ENCODE data around the gene CD300LB.

CD300LB gene

DNA sequence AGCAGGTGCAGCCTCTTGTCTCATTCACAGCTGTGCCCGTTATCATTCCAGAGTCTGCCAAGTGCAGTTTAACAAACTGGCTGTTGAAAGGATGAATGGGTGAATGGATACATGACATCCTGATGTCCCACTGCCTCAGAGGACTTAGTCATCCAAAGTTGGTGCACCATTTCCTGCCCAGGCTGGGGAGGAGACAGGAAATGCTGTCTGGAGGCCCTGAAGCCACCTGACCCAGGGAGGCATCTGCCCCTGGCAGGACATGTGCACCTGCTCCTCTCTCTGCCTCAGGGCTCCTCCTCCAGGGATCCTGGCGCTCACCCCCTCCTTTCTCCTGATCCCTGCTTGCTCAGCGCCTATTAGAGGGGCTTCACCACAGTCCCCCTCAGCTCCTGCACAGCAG, 16.5 kb upstream of the CD300LB start:
- no peak for DNase-seq

DNA sequence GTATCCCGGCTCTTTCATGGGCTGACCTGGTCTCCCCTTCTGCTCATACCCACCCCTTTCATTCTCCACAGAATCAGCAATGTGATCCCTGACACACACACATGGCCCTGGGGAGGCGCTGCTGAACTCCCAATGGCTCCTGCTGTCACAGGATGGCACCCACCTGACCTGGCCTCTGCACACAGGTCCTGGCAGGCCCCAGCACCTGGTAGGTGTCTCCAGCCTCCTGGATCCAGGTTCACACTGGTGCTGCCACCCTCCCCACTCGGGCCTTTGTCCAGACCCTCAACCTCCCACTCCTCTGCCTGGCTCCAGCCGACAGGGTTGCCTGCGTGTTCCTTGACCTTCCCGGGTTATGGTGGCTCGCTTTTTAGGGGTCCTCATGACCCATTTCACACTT, 16.0 kb upstream of the CD300LB start:
- no peak for DNase-seq

DNA sequence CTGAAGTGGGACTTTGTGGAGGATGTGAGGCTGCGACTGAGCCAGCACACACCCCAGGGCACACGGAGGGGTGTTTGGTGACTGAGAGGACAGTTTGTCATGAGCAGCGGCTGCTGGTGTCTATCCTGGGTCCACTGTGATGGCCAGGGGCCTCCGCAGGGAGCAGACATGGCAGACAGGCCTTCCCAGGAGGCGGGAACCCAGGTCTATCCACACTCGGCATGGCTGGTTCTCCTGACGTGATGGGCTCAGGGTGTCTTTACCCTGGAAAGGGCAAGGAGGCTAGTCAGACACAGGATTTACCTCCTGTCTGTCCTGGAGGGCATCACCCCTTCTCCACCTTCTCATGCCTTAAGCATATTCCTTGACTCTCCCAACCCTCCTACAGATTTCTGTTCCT, 15.3 kb upstream of the CD300LB start:
- DNase-seq = no peak

DNA sequence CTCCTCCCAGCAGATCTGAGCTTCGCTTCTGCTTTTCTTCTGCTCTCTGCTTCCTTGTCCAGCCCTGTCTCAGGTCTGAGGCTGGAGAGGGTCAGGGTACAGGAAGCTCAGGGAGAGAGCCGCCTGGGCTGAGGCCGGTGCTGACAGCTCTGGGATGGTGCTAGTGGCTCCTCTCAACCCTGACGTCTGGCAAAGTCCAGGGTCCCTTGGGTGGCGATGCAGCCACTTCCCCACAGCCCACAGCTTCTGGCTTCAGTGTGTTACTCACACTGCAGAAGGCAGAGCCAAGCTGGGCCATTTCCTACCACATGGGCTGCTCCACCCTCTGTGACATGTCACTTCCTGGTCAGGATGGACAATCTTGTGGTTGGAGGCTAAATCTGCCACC, 14.6 kb upstream of the CD300LB start, which contains the start of gene CD300C:
TSS of gene CD300C (minus strand) at position 273 of the 388 bp plus-strand sequence. CDS start 333 bp downstream, outside the sequence.
- no peak for DNase-seq

DNA sequence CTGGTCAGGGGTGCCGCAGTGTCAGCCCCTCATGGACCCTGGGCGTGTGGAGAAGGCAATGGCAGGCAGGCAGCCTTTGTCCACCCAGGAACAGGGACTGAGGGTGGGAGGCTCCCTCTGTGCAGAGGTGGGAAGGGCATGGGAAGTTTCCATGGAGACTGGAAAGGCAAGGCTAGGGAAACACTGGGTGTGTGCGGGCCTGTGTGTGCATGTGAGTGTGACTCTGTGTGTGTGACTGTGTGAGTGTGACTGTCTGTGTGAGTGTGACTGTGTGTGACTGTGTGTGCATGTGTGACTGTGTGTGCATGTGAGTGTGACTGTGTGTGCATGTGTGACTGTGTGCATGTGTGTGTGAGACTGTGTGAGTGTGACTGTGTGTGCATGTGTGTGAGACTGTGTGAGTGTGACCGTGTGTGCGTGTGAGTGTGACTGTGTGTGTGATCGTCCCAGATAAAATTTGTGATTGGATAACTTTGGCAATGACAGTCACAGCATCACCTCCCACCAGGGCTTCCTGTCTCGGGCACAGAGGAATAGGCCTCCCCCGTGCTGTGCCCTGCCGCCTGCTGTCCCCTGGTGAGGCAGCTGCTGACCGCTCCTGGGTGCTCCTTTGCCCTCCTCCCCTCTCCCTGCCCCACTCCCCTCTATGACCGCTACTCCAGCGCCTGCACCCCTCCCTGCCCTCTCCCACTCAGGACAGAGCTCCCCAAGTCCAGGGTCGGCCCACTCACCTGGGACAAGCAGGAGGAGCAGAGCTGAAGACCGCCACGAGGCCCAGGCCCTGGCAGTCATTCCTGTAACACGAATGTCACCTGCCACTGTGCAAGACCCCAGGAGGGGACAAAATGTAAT, 13.9 kb upstream of the CD300LB start:
- DNase-seq = no peak

DNA sequence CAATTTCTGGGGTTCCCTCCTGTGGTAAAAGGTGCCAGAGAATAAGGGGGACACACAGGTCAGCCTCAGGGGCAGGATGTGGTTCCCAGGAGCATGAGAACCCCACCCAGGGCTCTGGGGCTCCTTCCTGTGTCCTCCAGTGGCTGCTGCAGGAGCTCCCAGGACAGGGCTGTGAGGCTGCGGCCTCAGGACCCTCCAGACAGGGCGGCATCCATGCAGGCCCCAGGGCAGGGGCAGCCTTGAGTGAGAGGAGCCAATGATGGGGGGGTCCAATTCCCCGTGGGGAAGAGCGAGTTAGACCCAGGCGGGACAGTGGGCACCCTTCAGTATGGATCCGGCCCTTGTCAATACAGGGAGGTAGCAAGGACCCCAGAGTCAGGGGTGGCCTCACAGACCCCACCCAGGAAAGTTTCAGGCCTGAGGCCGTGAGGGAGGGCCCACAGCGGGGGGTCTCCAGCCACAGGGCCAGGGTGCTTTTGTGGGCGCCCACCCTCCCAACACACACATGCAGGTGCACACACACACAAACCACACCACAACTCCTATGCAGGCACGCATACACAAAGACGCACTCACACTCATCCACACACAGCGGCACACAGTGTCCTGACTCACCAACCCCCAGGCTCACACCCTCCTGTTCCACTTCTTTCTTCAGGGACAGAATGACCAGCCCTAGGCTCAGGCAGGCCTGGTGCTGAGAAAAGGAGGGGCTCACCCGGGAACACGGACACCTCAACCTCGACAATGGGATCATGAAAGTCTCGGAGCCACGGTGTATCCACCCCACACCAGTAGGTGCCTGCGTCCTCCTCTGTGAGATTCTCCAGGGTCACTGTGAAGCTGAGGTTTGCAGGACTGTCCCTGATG, 12.9 kb upstream of the CD300LB start:
- no peak for DNase-seq

DNA sequence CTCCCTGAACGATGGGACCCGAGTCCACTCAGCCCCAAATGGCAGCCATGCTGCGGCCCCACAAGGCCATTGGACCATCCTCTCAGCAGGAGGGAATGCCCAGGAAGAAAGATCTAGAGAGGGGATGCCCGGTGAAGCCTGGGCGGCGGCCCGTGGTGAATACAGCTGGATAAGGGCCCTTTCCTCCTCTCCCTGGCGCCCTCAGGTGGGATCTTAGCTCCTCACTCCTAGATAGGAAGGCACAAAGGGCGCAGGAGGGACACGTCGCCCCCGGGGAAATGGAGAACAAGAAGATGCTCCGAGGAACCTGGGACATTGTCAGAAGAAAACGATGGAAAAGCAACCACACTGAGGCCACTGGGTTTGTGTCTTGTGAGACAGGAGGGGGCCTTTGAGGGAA, 12.1 kb upstream of the CD300LB start:
- DNase-seq = no peak

DNA sequence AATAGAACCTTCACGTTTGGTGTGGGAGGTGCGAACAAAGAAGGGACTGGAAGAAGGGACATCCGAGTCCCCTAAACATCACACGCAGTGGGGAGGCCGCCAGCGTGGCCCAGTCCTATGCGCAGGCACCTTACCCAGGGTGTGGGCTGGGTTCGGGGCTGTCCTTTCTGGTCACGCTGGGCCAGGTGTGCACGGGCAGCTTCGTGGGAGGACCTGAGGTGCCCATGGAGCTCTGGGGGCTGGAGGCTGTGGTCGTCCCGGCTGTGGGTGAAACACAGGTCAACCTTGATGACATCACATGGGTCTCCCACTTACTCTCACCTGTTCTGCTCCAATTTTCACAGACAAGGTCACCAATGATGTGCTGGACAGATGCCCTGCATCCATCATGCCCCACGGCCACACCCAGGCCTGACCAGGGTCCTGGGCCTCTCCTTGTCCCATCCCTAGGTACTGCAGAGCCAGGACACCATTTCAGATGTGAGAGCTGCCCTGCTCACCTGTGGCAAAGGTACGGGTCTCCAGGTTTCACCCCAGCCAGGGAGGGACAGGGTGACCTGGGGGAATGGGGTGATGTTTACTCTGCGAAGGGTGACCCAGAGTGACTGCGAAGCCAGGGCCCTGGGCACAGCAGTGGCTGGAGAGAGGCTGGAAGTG, 11.6 kb upstream of the CD300LB start:
- DNase-seq = no peak

DNA sequence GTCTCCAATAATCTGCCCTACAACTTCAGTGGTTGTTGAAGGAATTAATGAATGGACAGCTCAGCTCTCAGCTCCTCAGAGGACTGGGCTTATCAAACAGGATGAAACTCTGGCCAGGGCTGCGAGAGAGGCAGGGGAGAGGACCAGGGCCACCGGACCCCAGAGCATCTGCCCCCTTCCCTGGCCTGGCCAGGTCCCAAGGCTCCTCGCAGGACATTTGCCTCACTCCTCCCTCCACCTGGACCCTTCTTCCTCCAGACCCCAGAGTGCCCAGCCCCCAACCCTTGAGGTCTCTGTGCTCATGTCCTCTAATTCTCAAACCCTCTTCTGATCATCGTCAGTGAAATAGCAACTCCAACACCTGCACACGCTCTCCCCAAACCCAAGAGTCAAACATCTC, 10.9 kb upstream of the CD300LB start:
- DNase-seq = no peak

DNA sequence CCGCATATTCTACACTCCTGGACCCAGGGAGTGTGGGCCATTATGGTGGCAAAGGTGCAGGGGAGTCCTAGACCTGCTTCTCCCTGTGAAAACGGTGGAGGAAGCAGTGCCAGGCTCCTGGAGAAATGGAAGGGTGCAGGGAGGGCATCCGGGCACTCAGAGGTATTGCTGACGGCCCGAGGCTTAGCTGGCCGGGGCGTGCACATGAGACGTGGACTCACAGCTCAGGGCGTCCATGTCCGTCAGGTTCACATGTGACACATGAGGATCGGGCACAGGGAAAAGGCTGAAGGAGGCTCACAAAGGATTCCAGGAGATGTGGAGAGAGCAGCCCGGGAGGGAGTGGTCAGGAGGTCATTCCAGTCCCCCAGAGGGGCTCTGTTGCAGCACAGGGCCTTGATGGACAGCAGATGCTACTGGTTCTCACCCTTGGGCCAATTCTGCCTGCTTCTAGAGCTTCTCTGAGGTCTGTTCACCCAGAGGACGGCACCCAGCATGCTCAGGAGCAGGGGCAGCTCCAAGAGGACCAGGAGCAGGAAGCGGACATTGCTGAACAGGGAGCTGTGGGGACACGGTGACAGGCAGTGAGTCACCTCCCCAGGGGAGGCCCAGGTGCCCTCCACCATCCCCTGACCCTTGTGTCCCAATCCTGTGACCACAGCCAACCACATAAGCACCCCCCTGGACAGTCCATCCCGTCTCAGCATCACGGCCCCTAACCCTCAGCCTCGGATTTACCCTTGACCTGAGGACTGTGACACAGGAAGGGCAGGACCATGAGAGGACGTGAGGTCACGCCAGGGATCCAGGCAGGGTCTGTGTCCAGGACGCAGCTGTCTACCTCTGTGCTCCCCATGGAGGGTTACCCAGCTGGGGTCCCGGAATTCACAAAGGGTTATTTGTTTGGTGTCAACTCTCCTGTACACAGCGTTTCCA, 10.2 kb upstream of the CD300LB start:
- DNase-seq = no peak

DNA sequence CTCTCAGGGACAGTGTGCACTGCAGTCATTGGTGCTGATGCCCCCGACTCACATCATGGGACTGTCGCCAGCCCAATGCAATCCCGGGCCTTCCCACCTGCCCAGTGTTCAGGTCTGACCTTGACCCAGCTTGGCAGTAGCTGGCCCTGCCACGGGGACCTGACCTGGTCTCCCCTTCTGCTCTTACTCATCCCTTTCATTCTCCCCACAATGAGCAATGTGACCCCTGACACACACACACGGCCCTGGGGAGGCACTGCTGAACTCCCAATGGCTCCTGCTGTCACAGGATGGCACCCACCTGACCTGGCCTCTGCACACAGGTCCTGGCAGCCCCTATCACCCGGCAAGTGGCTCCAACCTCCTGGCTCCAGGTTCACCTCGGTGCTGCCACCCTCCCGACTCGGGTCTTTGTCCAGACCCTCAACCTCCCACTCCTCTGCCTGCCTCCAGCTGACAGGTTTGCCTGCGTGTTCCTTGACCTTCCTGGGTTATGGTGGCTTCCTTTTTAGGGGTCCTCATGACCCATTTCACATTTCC, 8.1 kb upstream of the CD300LB start:
- no peak for DNase-seq

DNA sequence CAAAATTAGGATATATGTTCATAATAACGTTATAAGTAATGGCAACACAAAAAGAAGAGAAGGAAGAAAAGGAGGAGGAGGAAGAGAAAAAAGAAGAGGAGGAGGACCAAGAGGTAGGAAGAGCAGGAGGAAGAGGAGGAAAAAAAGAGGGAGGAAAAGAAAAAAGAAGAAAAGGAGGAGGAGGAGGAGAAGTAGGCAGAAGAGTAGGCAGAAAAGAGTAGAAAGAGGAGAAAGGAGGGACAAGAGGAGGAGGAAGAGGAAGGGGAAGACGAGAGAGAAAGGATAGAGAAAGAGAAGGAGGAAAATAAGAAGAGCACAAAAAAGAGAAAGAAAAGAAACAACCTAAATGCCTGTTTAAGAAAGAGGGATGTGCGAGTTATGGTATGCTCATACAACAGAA, 5.6 kb upstream of the CD300LB start:
- DNase-seq = no peak

DNA sequence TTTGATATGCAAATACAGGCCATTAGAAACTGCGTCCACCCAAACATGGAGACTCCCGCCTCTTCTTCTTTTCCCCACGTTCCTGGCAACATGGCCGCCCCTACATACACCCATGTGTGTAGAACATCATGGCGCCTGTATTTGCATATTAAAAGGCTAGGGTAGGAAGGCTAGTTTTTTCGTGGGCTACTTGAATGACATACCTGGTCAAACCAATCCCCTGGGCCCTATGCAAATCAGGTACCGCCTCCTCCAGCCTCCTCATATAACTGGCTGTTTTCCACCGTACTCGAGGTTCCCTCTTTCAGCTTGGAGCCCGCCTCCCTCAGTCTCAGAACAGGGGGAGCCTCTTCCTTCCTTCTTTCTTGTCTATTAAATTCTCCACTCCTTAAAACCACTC, 840 bp upstream of the CD300LB start:
- no peak for DNase-seq

DNA sequence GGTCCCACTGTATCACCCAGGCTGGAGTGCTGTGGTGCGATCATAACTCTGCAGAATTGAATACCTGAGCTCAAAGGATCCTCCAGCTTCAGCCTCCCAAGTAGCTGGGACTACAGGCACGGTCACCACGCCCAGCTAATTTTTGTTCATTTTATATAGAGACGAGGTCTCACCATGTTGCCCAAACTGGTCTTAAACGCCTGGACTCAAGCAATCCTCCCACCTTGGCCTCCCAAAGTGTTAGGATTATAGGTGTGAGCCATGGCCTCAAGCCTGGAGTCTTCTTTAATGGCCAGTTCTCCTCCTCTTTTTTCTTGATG, 484 bp downstream of the CD300LB start:
- DNase-seq = no peak

DNA sequence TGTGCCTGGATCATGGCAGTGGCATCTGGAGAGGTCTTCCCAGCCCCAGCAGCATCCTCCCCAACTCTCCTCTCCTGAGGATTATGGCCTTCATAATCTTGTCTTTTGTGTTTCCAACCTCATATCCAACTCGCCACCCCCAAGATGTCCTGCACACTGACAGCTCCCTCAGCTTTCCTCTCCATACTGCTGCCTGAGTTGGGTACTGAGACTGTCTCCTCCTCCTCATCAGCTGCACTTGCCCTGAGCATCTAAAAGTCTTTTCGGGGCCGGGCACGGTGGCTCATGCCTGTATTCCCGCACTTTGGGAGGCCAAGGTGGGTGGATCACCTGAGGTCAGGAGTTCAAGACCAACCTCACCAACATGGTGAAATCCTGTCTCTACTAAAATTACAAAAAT, 2.0 kb downstream of the CD300LB start:
- DNase-seq = no peak

DNA sequence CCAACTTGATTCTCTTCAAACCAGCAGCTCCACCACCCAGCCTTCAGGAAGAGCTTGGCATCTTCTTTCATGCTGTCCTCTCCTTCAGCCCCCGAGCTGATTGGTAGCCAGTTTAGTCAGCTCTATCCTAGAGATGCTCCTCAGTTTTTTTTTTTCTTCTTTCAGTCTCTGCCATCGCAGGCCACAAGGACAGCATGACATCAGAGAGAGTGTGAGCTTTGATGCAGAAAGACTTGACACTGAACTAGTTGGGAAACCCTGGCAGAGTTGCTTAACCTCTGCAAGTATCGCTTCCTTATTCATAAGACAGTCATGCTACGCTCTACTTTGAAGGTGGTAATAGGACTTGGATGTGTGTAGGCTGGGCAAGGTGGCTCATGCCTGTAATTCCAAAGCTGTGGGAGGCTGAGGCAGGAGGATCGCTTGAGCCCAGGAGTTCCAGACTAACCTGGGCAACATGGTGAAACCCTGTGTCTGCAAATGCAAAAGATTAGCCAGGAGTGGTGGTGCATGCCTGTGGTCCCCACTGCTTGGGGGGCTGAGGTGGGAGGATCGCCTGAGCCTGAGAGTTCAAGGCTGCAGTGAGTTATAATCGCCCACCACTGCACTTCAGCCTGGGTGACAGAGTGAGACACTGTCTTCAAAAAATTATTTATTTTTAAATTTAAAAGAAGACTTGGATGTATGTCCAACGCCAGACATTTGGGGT, 2.6 kb downstream of the CD300LB start:
- DNase-seq = no peak

DNA sequence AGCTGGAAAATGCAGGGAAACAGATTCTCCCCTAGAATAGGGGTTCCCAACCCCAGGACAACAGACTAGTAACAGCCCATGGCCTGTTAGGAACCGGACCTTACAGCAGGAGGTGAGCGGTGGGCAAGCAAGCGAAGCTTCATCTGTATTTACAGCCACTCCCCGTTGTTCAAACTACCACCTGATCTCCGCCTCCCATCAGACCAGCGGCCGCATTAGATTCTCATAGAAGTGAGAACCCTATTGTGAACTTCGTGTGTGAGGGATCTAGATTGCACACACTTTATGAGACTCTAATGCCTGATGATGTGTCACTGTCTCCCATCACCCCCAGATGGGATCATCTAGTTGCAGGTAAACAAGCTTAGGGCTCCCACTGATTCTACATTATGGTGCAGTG, 3.5 kb downstream of the CD300LB start:
- DNase-seq = no peak

DNA sequence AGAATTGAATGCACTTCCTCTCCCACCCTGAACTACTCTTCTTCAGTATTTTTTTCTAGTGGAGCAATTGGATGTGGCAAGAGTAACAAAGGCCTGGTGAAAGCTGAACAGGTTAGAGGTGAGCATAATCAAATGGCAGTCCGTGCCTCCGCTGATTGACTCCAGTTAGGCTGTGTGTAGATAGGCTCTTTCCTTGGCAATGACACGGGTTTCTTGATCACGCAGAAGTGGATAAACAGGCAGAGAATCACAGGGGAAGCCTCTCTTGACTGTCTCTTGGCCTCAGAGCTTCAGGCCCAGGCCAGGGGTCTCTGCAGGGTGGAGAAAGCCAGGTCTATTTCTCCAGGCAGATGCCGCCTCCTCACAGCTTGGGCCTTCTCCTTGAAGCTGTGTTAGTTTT, 4.2 kb downstream of the CD300LB start:
- no peak for DNase-seq

DNA sequence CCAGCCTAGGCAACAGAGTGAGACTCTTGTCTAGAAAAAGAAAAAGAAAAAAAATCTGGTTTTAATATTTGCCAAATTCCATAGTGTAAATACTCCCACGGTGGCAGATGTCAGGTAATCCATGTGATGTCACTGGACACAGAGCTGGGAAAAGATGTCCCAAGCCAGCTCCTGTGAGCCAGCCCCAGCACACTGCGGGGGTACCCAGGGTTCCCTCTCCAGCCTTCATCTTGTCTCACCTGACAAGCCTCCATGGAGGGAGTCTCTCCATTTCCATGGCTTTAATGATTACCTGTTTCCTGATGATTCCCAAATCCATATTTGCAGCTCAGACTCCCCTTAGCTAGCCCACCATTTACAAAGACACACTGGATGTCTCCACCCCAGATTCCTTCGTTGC, 4.6 kb downstream of the CD300LB start:
- no peak for DNase-seq

DNA sequence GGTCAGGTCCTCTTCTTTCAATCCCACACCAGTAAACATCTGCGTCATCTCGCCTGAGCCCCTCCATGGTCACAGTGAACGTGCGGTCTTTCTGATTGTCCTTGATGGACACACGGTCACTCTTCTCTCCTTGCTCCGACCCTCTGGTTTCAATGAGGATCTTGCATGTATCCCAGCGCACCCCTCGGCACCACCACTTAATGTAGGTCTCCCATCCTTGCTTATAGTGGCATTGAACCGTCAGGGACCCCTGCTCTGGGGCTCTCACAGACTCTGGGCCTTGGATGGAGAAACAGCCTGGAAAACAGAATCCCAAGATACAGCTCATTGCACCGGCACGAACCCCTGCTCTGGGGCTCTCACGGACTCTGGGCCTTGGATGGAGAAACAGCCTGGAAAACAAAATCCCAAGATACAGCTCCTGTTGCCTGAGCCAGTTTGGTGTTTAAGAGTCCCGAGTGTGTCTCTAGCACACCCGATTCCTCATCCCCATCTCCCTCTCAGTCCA, 5.4 kb downstream of the CD300LB start:
- no peak for DNase-seq

DNA sequence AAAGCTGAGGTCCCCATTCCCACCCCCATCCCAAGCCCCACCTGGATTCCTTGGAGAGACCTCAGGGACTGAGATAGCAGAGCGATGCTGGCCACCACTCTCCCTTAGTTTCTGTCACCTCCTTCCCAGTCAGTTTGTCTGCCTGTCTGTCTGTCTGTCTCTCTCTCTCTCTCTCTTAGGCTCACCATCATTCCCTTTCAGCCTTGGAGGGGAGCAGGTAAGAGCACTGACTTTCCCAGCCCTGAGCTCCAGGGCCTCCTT, 5.9 kb downstream of the CD300LB start:
- DNase-seq = no peak

All from fibroblast of skin of abdomen (primary cell).